Caco-2 (cell line): ENCODE results near the gene FMN1. TPM values are rescaled to one million over a fixed set of nuclear protein-coding genes. Genes with fewer than 3 reads are reported as not detected.

ENCODE experiments used
- BruUV-seq: library from RNA; stranded (reverse); fragments of 400-500 nt; replicated peaks from 2 replicates; lab custom pipeline; 2021; lab: Mats Ljungman, UMichigan
- CTCF ChIA-PET: fragments of 300-600 bp; sonication (Branson Sonifier 250); formaldehyde crosslinking; loops from one replicate; lab custom pipeline; 2022; ENCODE audit warnings: antibody characterized with exemption; lab: Charles Lee
- POLR2A ChIA-PET: fragments of 300-600 bp; sonication (Branson Sonifier 250); formaldehyde crosslinking; loops from one replicate; lab custom pipeline; 2022; ENCODE audit warnings: antibody characterized with exemption; lab: Charles Lee
- DNase-seq, 2 experiments: peaks; one replicate each; pipeline versions ENCODE4 v3.0.0 to v3.0.0-alpha.2; 2020 to 2022
- H3K27me3 ChIP-seq: replicated peaks from 2 replicates; pipeline ENCODE4 v1.6.0; 2011; ENCODE audit warnings: low read length; ENCODE audit not compliant: control insufficient read depth, insufficient read depth
- H3K36me3 ChIP-seq: 2 replicates; pipeline ENCODE4 v1.5.1; 2011; ENCODE audit warnings: low read length; ENCODE audit not compliant: control insufficient read depth, insufficient read depth
- H3K4me1 ChIP-seq: fragments of 250-450 bp; sonication (Bioruptor Pico); 2 replicates; pipeline ENCODE4 v1.5.1; 2020; ENCODE audit warnings: mild to moderate bottlenecking
- H3K4me3 ChIP-seq: 2 replicates; pipeline ENCODE4 v1.5.1; 2011; ENCODE audit warnings: low read depth, mild to moderate bottlenecking, control low read depth, low read length
- H3K9me3 ChIP-seq: fragments of 250-450 bp; sonication (Bioruptor Pico); 2 replicates; pipeline ENCODE4 v1.5.1; 2020; ENCODE audit warnings: mild to moderate bottlenecking, moderate library complexity
- H3K27ac Mint-ChIP-seq: one replicate; pipeline ENCODE4 v1.8.0; 2022; ENCODE audit warnings: mixed read lengths; ENCODE audit not compliant: unreplicated experiment
- H3K27me3 Mint-ChIP-seq: one replicate; pipeline ENCODE4 v1.8.0; 2022; ENCODE audit warnings: mixed read lengths; ENCODE audit not compliant: insufficient read depth, unreplicated experiment
- H3K36me3 Mint-ChIP-seq: one replicate; pipeline ENCODE4 v1.8.0; 2022; ENCODE audit warnings: mild to moderate bottlenecking, mixed read lengths; ENCODE audit not compliant: insufficient read depth, unreplicated experiment
- H3K4me1 Mint-ChIP-seq: one replicate; pipeline ENCODE4 v1.8.0; 2022; ENCODE audit warnings: low read depth, mixed read lengths; ENCODE audit not compliant: unreplicated experiment
- H3K4me3 Mint-ChIP-seq: one replicate; pipeline ENCODE4 v1.8.0; 2022; ENCODE audit warnings: mild to moderate bottlenecking, moderate library complexity, mixed read lengths; ENCODE audit not compliant: unreplicated experiment
- H3K9me3 Mint-ChIP-seq: one replicate; pipeline ENCODE4 v1.8.0; 2022; ENCODE audit warnings: mixed read lengths; ENCODE audit not compliant: unreplicated experiment
- CTCF ChIP-seq, 2 experiments: fragments of 200-600 bp in 1 of 2; IDR thresholded peaks; 1 replicate in 1 of 2; 2 replicates in 1 of 2; pipeline versions ENCODE4 v1.5.1 to v1.8.0; 2011 to 2022; ENCODE audit warnings: antibody characterized with exemption in 1 of 2, control low read depth in 1 of 2, inconsistent platforms in 1 of 2, low read depth in 1 of 2, low read length in 1 of 2, mild to moderate bottlenecking in 1 of 2, moderate library complexity in 1 of 2; ENCODE audit not compliant: insufficient read depth in 1 of 2, severe bottlenecking in 1 of 2, unreplicated experiment in 1 of 2
- intact Hi-C: fragments of 100-400 bp; cut with micrococcal nuclease; formaldehyde crosslinking; loops from one replicate; pipeline ENCODE4 v1.10.0; 2022; ENCODE audit not compliant: unreplicated experiment
- total RNA-seq: library from RNA; stranded (reverse); gene quantifications from 2 replicates; pipeline ENCODE4 v1.2.3, GENCODE V29; 2022

The FMN1 gene
- total RNA-seq, 1 experiment from 2014 or later: 1.6 TPM

- TF ChIP-seq CTCF (IDR thresholded peaks at IDR 0.05; ENCODE audit: insufficient read depth in 1 of 2, low read depth in 1 of 2, low read length in 1 of 2, severe bottlenecking in 1 of 2, unreplicated experiment in 1 of 2): no peak
- Mint-ChIP-seq H3K9me3 (no peaks in the 10 kb centered on the region), H3K27me3 (no peaks in the 10 kb centered on the region), H3K36me3 (peaks cover 4% of the 10 kb centered on the region), H3K27ac (no peak overlapping the region), H3K4me1 (peaks cover 7% of the 10 kb centered on the region), H3K4me3 (no peak overlapping the region)
- Histone ChIP-seq H3K4me3 (no peak overlapping the region), H3K4me1 (peaks cover 6% of the 10 kb centered on the region), H3K27me3 (no peaks in the 10 kb centered on the region; the same call in 1 of the 2 replicates), H3K9me3 (no peaks in the 10 kb centered on the region), H3K36me3 (no peaks in the 10 kb centered on the region)
- ChIA-PET CTCF (no interaction called here), POLR2A (no interaction called here)
- intact Hi-C loops: no loop called here
- no TSS peak for BruUV-seq
- no peak for DNase-seq
Observed at GRCh38 chr15:33190539-33190938, 4.0 kb downstream of the FMN1 start.

GRCh38 chr15:33188641-33189257, 5.8 kb downstream of the FMN1 start:
- no peaks in the 10 kb centered on the region for H3K36me3 Mint-ChIP-seq
- Histone ChIP-seq H3K9me3 (no peaks in the 10 kb centered on the region), H3K4me3 (no peak overlapping the region), H3K36me3 (no peaks in the 10 kb centered on the region), H3K4me1 (no peaks in the 10 kb centered on the region), H3K27me3 (no peaks in the 10 kb centered on the region)
- no peak for DNase-seq
- no peak overlapping the region for H3K4me3 Mint-ChIP-seq
- H3K9me3 Mint-ChIP-seq: no peaks in the 10 kb centered on the region
- TF ChIP-seq CTCF (IDR thresholded peaks at IDR 0.05; ENCODE audit: insufficient read depth in 1 of 2, low read depth in 1 of 2, low read length in 1 of 2, severe bottlenecking in 1 of 2, unreplicated experiment in 1 of 2): no peak
- CTCF ChIA-PET: no interaction called here
- intact Hi-C loops: no loop called here
- no TSS peak for BruUV-seq
- no peaks in the 10 kb centered on the region for H3K4me1 Mint-ChIP-seq
- POLR2A ChIA-PET: no interaction called here
- no peaks in the 10 kb centered on the region for H3K27me3 Mint-ChIP-seq
- H3K27ac Mint-ChIP-seq: no peak overlapping the region

- no TSS peak for BruUV-seq
- H3K4me3 ChIP-seq: no peak overlapping the region
- no peaks in the 10 kb centered on the region for H3K9me3 ChIP-seq
- H3K4me3 Mint-ChIP-seq: no peak overlapping the region
- H3K9me3 Mint-ChIP-seq: no peaks in the 10 kb centered on the region
- POLR2A ChIA-PET: no interaction called here
- H3K4me1 ChIP-seq: no peaks in the 10 kb centered on the region
- no peaks in the 10 kb centered on the region for H3K4me1 Mint-ChIP-seq
- DNase-seq: no peak
- no peaks in the 10 kb centered on the region for H3K27me3 ChIP-seq
- TF ChIP-seq CTCF (IDR thresholded peaks at IDR 0.05; ENCODE audit: insufficient read depth in 1 of 2, low read depth in 1 of 2, low read length in 1 of 2, severe bottlenecking in 1 of 2, unreplicated experiment in 1 of 2): no peak
- H3K27ac Mint-ChIP-seq: no peak overlapping the region
- no peaks in the 10 kb centered on the region for H3K27me3 Mint-ChIP-seq
- intact Hi-C loops: no loop called here
- no peaks in the 10 kb centered on the region for H3K36me3 Mint-ChIP-seq
- no peaks in the 10 kb centered on the region for H3K36me3 ChIP-seq
- CTCF ChIA-PET: no interaction called here
Observed at GRCh38 chr15:33188159-33188558, 6.4 kb downstream of the FMN1 start.
